GF-D8 (cell line): Measurements from ENCODE around the gene RPL37A.
"Not testable (repeated sequence)": the region's sequence is repeated elsewhere in the genome, so short reads cannot be mapped to it uniquely, and the experiment has no call there.

Source experiments
- DNase-seq: peaks from one replicate; lab custom pipeline; 2025; lab: John Stamatoyannopoulos, UW

The RPL37A gene

GRCh38 chr2:216517447-216518225 is 19.0 kb downstream of the RPL37A start:
- no peak for DNase-seq

- DNase-seq = not testable (repeated sequence)
Observed at GRCh38 chr2:216518566-216519119, 20.0 kb downstream of the RPL37A start.

DNA sequence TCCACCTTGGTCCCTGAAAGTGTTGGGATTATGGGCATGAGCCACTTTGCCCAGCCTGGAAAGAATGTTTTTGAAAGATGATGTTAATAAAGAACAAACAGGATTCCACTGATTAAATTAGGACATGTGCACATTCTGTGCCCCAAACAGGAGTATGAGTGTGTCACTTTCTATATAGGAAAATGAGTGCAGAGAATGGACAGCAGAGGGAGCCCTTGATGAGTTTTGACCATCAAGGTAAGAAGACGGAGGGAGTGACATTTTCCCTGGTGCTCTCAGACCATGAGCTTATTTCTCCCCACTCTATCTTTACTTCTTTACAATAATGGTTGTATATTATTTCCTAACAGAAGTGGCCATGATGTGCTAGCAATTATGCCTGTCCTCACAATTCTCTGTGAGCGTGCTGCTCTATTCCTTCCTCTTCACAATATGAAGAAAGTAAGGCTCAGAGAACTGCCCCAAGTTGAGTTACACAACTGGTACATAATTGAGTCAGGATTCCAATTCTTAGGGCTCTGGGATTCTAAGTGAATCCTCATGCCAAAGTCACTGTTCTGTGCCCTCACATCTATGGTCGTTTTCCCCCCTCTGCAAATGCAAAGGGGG is 20.6 kb downstream of the RPL37A start:
- DNase-seq = peak; percentile 33

DNA sequence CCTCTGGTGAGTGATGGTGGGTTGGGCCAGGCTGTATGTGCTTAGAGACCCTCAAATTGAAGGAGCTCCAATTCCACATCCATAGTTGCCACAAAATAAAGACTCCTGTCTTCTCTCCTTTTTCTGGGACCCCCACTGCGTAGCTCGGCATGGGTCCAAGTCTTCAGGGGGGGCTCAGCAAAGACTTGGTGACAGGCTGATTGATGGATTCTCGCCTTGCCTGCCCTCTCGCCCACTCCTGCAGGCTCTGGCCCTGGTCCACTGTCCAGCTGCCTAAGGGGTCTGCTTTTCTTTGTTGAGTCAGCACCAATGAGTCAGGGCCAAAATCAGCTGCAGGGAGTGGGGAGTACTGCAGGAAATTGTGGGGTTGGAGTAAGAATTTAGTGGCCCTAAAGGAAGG is 21.5 kb downstream of the RPL37A start:
- DNase-seq = no peak

GRCh38 chr2:216522892-216523502 is 24.4 kb downstream of the RPL37A start:
- DNase-seq = no peak

GRCh38 chr2:216525972-216526371 is 27.3 kb downstream of the RPL37A start:
- no peak for DNase-seq

DNA sequence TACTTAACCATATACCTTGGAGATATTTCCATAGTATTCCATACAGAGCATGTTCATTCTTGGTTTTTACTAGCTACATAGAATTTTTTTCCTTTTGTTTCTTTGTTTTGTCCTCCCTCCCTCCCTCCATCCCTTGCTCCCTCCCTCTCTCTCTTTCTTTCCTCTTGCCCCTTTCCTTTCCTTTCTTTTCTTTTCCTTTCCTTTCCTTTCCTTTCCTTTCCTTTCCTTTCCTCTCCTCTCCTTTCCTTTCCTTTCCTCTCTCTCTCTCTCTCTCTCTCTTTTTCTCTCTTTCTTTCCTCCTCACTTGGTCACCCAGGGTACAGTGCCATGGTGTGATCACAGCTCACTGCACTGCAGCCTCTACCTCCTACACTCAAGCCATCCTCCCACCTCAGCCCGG is 28.3 kb downstream of the RPL37A start:
- DNase-seq = no peak

GRCh38 chr2:216527600-216527999 is 29.0 kb downstream of the RPL37A start:
- DNase-seq = no peak

DNA sequence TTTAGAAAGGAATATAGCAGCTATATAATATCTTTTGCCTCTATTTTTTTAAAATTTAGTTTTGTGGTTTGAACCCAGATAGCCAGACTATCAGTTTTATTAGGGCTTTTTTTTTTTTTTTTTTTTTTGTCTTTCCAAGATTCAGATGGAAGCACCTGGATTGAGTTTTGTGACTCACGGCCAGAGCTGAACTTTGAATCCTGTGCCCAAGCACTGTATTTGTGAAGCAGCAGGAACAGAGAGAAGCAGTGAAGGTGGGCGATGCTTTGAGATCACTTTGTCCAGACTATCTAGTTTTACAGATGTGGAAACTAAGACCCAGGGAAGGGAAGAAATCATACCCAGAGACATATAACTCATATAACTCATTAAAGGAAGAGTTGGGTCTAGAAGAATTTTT is 33.9 kb downstream of the RPL37A start:
- no peak for DNase-seq

DNA sequence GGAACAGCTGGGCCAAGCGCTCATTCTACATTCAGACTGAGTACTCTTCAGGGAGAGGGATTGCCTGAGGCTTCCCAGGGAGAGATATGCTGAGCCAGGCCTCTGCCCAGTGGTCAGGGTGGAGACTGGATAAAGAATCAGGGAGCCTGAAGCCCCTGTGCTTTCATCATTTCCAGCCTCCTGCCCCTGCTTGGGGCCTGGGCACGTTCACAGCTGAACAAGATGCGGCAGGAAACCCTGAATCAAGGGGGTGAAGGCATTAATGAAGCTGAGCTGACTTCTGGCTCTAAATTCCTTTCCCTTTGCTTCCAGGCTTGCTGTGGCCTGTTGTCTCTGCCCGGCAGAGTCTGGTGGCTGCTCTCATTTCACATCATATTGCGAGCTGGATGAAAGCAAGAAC is 35.0 kb downstream of the RPL37A start:
- DNase-seq = no peak

GRCh38 chr2:216534809-216535208 is 36.2 kb downstream of the RPL37A start:
- DNase-seq = no peak

GRCh38 chr2:216535454-216535995 is 36.9 kb downstream of the RPL37A start:
- DNase-seq = no peak

GRCh38 chr2:216536734-216537210 is 38.1 kb downstream of the RPL37A start:
- no peak for DNase-seq

DNA sequence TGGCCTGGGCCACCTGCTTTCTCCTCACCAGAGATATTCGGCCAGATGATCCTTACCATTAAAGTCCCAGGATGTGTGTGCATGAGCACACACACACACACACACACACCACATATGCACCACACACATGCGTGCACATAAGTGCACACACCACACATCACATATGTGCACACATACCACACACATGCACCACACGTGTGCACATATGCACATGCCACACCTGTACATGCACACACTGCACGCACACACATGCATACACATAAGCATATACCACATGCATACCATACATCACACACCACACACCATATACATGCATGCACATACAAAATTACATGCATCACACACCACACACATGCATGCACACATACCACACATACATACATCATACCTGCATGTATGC is 38.7 kb downstream of the RPL37A start:
- DNase-seq = no peak

DNA sequence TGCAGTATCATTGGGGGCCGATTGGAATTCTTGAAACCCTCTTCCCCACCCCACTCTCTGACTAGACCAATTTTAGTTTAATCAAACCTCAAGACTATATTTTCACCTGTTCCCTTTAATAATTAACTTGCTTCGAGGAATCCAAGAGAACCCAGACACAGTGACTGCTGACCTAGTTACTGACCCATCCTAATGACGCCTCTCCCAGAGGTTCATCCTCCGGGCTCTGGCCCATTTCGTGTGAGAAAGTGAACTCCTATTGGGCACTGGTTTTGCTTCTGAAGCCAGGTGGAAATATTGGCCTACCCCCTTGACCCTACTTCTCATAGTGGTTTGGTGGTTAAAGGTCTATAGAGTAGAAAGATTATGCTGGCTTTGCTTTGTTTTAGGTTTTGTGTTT is 39.9 kb downstream of the RPL37A start:
- DNase-seq = no peak

- DNase-seq = no peak
Observed at GRCh38 chr2:216539120-216539519, 40.5 kb downstream of the RPL37A start.

- DNase-seq = no peak
Observed at GRCh38 chr2:216539791-216540241, 41.2 kb downstream of the RPL37A start.

DNA sequence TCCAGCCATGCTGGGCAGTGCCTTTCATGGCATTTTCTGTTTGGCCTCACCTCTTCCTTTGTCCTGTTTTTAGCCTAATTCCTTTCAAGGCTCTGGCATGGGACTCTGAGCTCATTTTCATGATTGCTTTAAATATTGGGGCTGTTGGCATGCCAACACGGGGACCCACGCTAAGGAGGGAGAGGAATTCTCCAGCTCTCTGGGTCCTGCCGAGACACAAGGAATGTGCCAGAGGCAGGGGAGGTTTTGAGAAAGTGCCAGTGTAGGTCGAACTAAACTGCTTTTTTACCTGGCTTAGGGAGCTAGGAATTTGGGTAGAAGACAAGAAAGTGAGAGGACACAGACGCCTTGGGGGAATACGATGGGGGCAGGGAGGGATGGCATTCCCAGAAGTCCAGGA is 42.3 kb downstream of the RPL37A start:
- DNase-seq = no peak

GRCh38 chr2:216541505-216541904 is 42.9 kb downstream of the RPL37A start:
- DNase-seq = no peak

DNA sequence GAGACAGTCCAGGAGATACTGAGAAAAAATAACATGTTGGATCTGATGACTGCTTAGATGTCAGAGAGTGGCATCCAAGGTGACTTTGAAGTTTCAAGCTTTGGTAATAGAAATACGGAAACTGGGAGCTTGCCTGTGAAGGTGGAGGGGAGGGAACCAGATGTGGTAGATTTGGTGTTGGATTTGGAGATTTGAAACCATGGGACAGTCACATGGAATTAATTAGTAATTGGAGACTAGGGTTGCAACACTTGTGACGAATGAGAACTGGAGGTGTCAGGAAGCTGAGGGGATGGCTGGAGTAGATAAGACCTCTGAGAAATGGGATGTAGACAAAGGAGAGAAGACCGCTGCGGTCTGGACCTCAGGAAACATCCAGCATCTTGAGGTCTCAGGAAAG is 46.7 kb downstream of the RPL37A start:
- peak; percentile 54 for DNase-seq

GRCh38 chr2:216546241-216546640 is 47.6 kb downstream of the RPL37A start:
- no peak for DNase-seq

- no peak for DNase-seq
Observed at GRCh38 chr2:216546641-216547403, 48.2 kb downstream of the RPL37A start.
